Natural killer cell (primary cell): ENCODE measurements around the gene C16orf96. TPM values are rescaled to one million over a fixed set of nuclear protein-coding genes. Genes with fewer than 3 reads are reported as not detected.
A peak's percentile ranks its signal among the peaks of the same experiment; 100 is the strongest.

Source experiments
- ATAC-seq, 3 donors: fragments of 150-1000 bp in 2 of 3; fragments of 200-7000 bp in 1 of 3; cut with Tn5 transposase; 1 replicate in 1 of 3; 2 replicates in 2 of 3; pipeline ENCODE4 v1.10.0; 2021; ENCODE audit warnings: mild to moderate bottlenecking in 2 of 3, moderate library complexity in 2 of 3
- DNase-seq, 2 donors: peaks; one replicate each; pipeline versions ENCODE4 v3.0.0 to v3.0.0-alpha.2; 2013 to 2021; ENCODE audit warnings: mixed read lengths in 1 of 2
- H3K27ac ChIP-seq: one replicate; pipeline ENCODE4 v1.5.1; 2013; ENCODE audit warnings: mild to moderate bottlenecking, low read length
- H3K27me3 ChIP-seq: one replicate; pipeline ENCODE4 v1.6.1; 2013; ENCODE audit warnings: low read length; ENCODE audit not compliant: control insufficient read depth, insufficient read depth
- H3K36me3 ChIP-seq: one replicate; pipeline ENCODE4 v1.6.1; 2013; ENCODE audit warnings: low read length; ENCODE audit not compliant: control insufficient read depth, insufficient read depth
- H3K4me1 ChIP-seq: one replicate; pipeline ENCODE4 v1.6.1; 2013; ENCODE audit warnings: low read length; ENCODE audit not compliant: control insufficient read depth, insufficient read depth
- H3K4me3 ChIP-seq: one replicate; pipeline ENCODE4 v1.5.1; 2013; ENCODE audit warnings: low read length
- H3K9me3 ChIP-seq: one replicate; pipeline ENCODE4 v1.6.1; 2013; ENCODE audit warnings: low read length; ENCODE audit not compliant: control insufficient read depth, insufficient read depth
- H3K27ac Mint-ChIP-seq, 2 donors: one replicate each; pipeline ENCODE4 v1.8.0; 2022; ENCODE audit warnings: mild to moderate bottlenecking in 2 of 2, mixed read lengths in 2 of 2, moderate library complexity in 1 of 2
- H3K27me3 Mint-ChIP-seq, 2 donors: one replicate each; pipeline ENCODE4 v1.8.0; 2022; ENCODE audit warnings: low read depth in 2 of 2, mixed read lengths in 2 of 2
- H3K36me3 Mint-ChIP-seq: one replicate; pipeline ENCODE4 v1.8.0; 2022; ENCODE audit warnings: mixed read lengths
- H3K4me1 Mint-ChIP-seq, 2 donors: one replicate each; pipeline ENCODE4 v1.8.0; 2022; ENCODE audit warnings: mixed read lengths in 2 of 2
- H3K4me3 Mint-ChIP-seq: one replicate; pipeline ENCODE4 v1.8.0; 2022; ENCODE audit warnings: mild to moderate bottlenecking, moderate library complexity, mixed read lengths
- H3K9me3 Mint-ChIP-seq, 2 donors: one replicate each; pipeline ENCODE4 v1.8.0; 2022; ENCODE audit warnings: mixed read lengths in 2 of 2
- WGBS: methylation state at CpG from one replicate; pipeline ENCODE4 v1.1.7; 2013; ENCODE audit warnings: missing lambda C conversion rate; ENCODE audit not compliant: insufficient coverage; 5-methylcytosine and 5-hydroxymethylcytosine counted together
- intact Hi-C: fragments of 100-400 bp; cut with micrococcal nuclease; formaldehyde crosslinking; loops from one replicate; pipeline ENCODE4 v1.14.2; 2022
- total RNA-seq, 4 donors: library from RNA; stranded (reverse); fragments of 120-200 nt in 1 of 4; gene quantifications; one replicate each; pipeline versions ENCODE4 v1.2.3 to v1.2.4, GENCODE V29; 2013 to 2022
- TF ChIP-seq, protein P1 (sequence below): fragments of 200-600 bp; IDR thresholded peaks from one replicate; pipeline ENCODE4 v1.8.0; 2022; ENCODE audit warnings: antibody characterized with exemption

Gene C16orf96
- total RNA-seq, 3 donors from 2014 or later (not counting 1 experiment from before 2014, with no cell fraction given): 0.35 to 0.61 (median 0.43) TPM

DNA sequence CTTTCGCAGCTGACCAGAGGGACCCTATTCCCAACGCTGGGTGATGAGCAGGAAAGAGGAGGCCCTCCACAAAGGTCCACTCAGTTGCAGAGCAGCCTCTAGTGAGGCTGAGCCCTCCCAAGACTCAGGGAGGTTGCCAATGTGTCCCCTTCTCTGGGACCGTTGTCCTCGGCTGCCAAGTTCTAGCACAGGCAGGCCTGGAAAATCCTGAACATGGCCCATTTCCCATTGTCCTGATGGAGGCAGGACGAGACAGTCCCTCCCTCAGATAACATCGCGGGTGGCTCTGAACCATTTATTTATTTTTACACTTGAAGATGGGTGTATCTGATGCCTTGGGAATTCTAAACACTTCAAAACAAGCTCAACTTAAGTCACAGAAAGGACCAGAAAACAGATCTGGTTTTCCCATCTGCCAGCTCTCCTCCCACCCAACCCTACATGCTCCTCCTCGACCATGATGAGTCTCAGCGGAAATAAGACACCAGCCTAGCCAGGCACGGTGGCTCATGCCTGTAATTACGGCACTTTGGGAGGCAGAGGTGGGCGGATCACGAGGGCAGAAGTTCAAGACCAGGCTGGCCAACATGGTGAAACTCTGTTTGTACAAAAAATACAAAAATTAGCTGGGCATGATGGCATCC lies 30.4 kb upstream of the C16orf96 start:
- 95% methylated on average over 13 of the region's 13 CpGs for WGBS
- Mint-ChIP-seq H3K4me1 (peaks cover 25 to 46% of the 10 kb centered on the region in 2 donors), H3K4me3 (no peak overlapping the region), H3K27me3 (no peaks in the 10 kb centered on the region), H3K36me3 (no peaks in the 10 kb centered on the region), H3K9me3 (no peaks in the 10 kb centered on the region), H3K27ac (no peak overlapping the region)
- no peaks in the 10 kb centered on the region for H3K9me3 ChIP-seq
- no peak overlapping the region for H3K27ac ChIP-seq
- intact Hi-C loops: loop anchor here (5.0 kb wide), 1 partner anchor 1403 kb away; no protein-coding TSS in a partner anchor
- H3K27me3 ChIP-seq: no peaks in the 10 kb centered on the region
- no peak for DNase-seq
- H3K36me3 ChIP-seq: peaks cover 5% of the 10 kb centered on the region
- peaks cover 24% of the 10 kb centered on the region for H3K4me1 ChIP-seq
- no peak for ATAC-seq
- TF ChIP-seq, protein P1, sequence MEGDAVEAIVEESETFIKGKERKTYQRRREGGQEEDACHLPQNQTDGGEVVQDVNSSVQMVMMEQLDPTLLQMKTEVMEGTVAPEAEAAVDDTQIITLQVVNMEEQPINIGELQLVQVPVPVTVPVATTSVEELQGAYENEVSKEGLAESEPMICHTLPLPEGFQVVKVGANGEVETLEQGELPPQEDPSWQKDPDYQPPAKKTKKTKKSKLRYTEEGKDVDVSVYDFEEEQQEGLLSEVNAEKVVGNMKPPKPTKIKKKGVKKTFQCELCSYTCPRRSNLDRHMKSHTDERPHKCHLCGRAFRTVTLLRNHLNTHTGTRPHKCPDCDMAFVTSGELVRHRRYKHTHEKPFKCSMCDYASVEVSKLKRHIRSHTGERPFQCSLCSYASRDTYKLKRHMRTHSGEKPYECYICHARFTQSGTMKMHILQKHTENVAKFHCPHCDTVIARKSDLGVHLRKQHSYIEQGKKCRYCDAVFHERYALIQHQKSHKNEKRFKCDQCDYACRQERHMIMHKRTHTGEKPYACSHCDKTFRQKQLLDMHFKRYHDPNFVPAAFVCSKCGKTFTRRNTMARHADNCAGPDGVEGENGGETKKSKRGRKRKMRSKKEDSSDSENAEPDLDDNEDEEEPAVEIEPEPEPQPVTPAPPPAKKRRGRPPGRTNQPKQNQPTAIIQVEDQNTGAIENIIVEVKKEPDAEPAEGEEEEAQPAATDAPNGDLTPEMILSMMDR: no peak
- H3K4me3 ChIP-seq: no peak overlapping the region

GRCh38 chr16:4529085-4530060 lies 26.8 kb upstream of the C16orf96 start:
- 67% methylated on average over 16 of the region's 16 CpGs for WGBS

DNA sequence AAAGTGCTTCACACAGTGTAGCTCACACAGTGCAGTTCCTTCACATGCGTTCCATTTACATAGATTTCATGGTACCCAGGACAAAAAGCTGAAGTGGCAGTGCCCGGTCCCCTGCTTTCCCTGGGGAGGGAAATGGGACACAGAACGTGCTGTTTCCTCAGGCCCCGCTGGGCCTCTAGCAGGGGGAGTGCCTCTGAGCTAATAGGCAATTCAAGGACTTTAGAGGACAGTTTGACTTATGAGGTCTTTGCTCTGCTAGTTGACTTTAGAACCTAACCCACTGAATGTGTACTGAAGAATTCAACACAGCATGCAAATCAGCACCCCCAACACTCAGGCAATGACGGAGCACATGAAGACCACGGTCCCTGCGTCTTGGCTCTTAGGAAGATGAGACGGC lies 24.3 kb upstream of the C16orf96 start:
- no peaks in the 10 kb centered on the region for H3K9me3 Mint-ChIP-seq
- peaks cover 52% of the 10 kb centered on the region for H3K4me1 ChIP-seq
- 93% methylated on average over 8 of the region's 8 CpGs for WGBS

More at GRCh38 chr16:4529085-4530060, 26.8 kb upstream of the C16orf96 start:
- Histone ChIP-seq H3K4me3 (no peak overlapping the region), H3K27ac (peak overlapping the region; percentile 46), H3K4me1 (peaks cover 35% of the 10 kb centered on the region), H3K36me3 (peaks cover 8% of the 10 kb centered on the region), H3K27me3 (no peaks in the 10 kb centered on the region), H3K9me3 (no peaks in the 10 kb centered on the region)
- intact Hi-C loops: loop anchor here (5.0 kb wide), 1 partner anchor 1407 kb away; no protein-coding TSS in a partner anchor
- peak in 1 of 2 donors; percentile 43 for DNase-seq
- ATAC-seq: peak in 2 of 3 donors; percentile 22 to 31
- H3K4me1 Mint-ChIP-seq: peaks cover 22 to 44% of the 10 kb centered on the region in 2 donors
- H3K27me3 Mint-ChIP-seq: no peaks in the 10 kb centered on the region
- TF ChIP-seq, protein P1: no peak
- H3K27ac Mint-ChIP-seq: peak overlapping the region; percentile 84 to 86
- H3K36me3 Mint-ChIP-seq: no peaks in the 10 kb centered on the region
- peak overlapping the region; percentile 45 for H3K4me3 Mint-ChIP-seq
- no peaks in the 10 kb centered on the region for H3K9me3 Mint-ChIP-seq

More for the DNA sequence above, 24.3 kb upstream of the C16orf96 start:
- no peaks in the 10 kb centered on the region for H3K36me3 Mint-ChIP-seq
- no peak overlapping the region for H3K4me3 ChIP-seq
- DNase-seq (no peak), ATAC-seq (no peak)
- H3K27ac Mint-ChIP-seq: no peak overlapping the region
- intact Hi-C loops: no loop called here
- H3K27ac ChIP-seq: no peak overlapping the region
- peaks cover 8% of the 10 kb centered on the region for H3K36me3 ChIP-seq
- TF ChIP-seq, protein P1: no peak
- H3K27me3 ChIP-seq: no peaks in the 10 kb centered on the region
- no peak overlapping the region for H3K4me3 Mint-ChIP-seq
- H3K27me3 Mint-ChIP-seq: no peaks in the 10 kb centered on the region
- peaks cover 36 to 55% of the 10 kb centered on the region in 2 donors for H3K4me1 Mint-ChIP-seq
- no peaks in the 10 kb centered on the region for H3K9me3 ChIP-seq
